ENCODE measurements around the gene ANKRD13A.

- TF ChIP-seq POLR2A (IDR thresholded peaks at IDR 0.05; ENCODE audit: low read length) (no peak), GATA1 (IDR thresholded peaks at IDR 0.05; ENCODE audit: low read depth, low read length) (no peak)
Observed at GRCh38 chr12:110004598-110004997, 5.4 kb downstream of the ANKRD13A start.

All from erythroblast (primary cell).